Tibial nerve (tissue), 4 donors: ENCODE data around the gene RNU6-1. TPM values are rescaled to one million over a fixed set of nuclear protein-coding genes. Genes with fewer than 3 reads are reported as not detected.
A peak's percentile ranks its signal among the peaks of the same experiment; 100 is the strongest.

Source experiments
- DNase-seq, 2 donors: peaks; one replicate each; pipeline ENCODE4 v3.0.0-alpha.2; 2019; ENCODE audit warnings: low spot score in 2 of 2
- H3K27ac ChIP-seq, 4 donors: fragments of 200-600 bp; sonication (generic) in 3 of 4; one replicate each; pipeline ENCODE4 v1.5.1; 2017 to 2019; ENCODE audit warnings: mild to moderate bottlenecking in 1 of 4
- H3K27me3 ChIP-seq, 2 donors: fragments of 200-600 bp; sonication (generic) in 1 of 2; one replicate each; pipeline versions ENCODE4 v1.5.1 to v1.6.0; 2017 to 2019
- H3K36me3 ChIP-seq, 3 donors: fragments of 200-600 bp; sonication (generic); one replicate each; pipeline ENCODE4 v1.5.1; 2018 to 2019
- H3K4me1 ChIP-seq, 4 donors: fragments of 200-600 bp; sonication (generic) in 3 of 4; one replicate each; pipeline ENCODE4 v1.5.1; 2017 to 2019
- H3K4me3 ChIP-seq, 4 donors: fragments of 200-600 bp; sonication (generic) in 3 of 4; one replicate each; pipeline ENCODE4 v1.5.1; 2017 to 2019; ENCODE audit warnings: mild to moderate bottlenecking in 1 of 4, moderate library complexity in 1 of 4
- H3K9me3 ChIP-seq, 4 donors: fragments of 200-600 bp; sonication (generic) in 3 of 4; one replicate each; pipeline ENCODE4 v1.5.1; 2017 to 2019
- EP300 ChIP-seq, 2 donors: sonication (generic); formaldehyde crosslinking; IDR thresholded peaks; one replicate each; pipeline ENCODE4 v1.6.1; 2017; ENCODE audit warnings: antibody characterized with exemption in 2 of 2, mild to moderate bottlenecking in 1 of 2
- POLR2A ChIP-seq, 2 donors: fragments of 450-650 bp; IDR thresholded peaks; one replicate each; pipeline ENCODE4 v1.6.1; 2017; ENCODE audit warnings: antibody characterized with exemption in 2 of 2, mild to moderate bottlenecking in 2 of 2, moderate library complexity in 2 of 2
- WGBS, 2 donors: methylation state at CpG; one replicate each; pipeline ENCODE4 v1.1.5; 2018; 5-methylcytosine and 5-hydroxymethylcytosine counted together
- total RNA-seq, 4 donors: library from RNA; depleted of rRNA; stranded (reverse); fragments of >200 nt; gene quantifications; one replicate each; pipeline ENCODE4 v1.1.0, GENCODE V29; 2016
- TF ChIP-seq, protein P1 (sequence below), 5 experiments: fragments of 200-600 bp in 3 of 5; fragments of 450-650 bp in 2 of 5; sonication (generic) in 3 of 5; IDR thresholded peaks; one replicate each; pipeline ENCODE4 v1.5.1; 2016 to 2019; ENCODE audit warnings: antibody characterized with exemption in 5 of 5, mild to moderate bottlenecking in 3 of 5, moderate library complexity in 2 of 5

RNU6-1 gene
- total RNA-seq, 4 donors from 2014 or later: not detected

DNA sequence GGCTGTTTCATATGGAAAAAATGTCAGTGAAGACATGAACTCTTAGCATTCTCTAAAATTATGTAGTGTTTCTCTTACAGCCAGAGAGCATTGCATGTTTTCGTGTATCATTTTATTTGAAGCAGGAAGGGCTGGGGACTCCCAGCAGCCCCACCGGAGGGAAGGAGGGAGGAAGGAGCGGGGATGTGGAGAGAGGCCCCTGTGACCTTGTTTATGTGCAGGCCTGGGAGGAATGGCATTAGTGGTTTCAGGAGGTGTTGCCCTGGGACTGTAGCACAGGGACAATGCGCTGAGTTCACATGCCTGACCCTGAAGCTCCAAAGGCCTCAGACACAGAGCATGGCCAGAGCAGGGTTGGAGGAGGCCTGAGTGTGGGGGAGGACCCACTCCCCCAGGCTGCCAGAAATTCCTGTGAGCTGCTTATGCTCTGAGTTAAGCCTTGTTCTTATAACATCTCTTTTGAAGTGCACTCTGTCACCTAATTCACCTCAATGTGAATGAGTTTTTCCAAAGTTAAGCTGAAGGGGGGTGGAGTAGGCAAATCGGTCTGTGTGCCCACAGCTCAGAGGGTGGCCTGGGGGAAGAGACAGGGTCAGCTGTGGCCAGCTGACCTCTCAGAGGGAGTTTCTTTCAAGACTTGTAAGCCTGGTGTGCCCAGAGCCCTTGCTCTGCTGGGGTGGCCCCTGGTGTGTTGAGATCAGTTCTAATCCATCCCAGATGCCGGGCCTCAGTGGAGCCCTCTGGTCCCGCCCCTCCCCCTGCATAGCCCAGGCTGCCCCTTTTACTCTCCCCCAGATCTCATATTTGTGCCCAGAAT, 3.9 kb upstream of the RNU6-1 start:
- DNase-seq: no peak
- WGBS, 2 donors: 37 to 47% methylated on average over 7 of the region's 7 CpGs
- Histone ChIP-seq H3K27ac (peak overlapping the region; percentile 23 to 97 (median 52)), H3K9me3 (no peaks in the 10 kb centered on the region), H3K4me1 (peaks cover 0 to 41% (median 15%) of the 10 kb centered on the region in 4 donors), H3K36me3 (no peaks in the 10 kb centered on the region), H3K4me3 (no peak overlapping the region), H3K27me3 (no peaks in the 10 kb centered on the region)
- peak in 1 of 2 donors; percentile 37 for TF ChIP-seq EP300 (IDR thresholded peaks at IDR 0.05)
- TF ChIP-seq POLR2A (IDR thresholded peaks at IDR 0.05): no peak

GRCh38 chr15:67843092-67843501, 3.3 kb upstream of the RNU6-1 start:
- Histone ChIP-seq H3K27me3 (no peaks in the 10 kb centered on the region), H3K4me1 (peaks cover 0 to 48% (median 17%) of the 10 kb centered on the region in 4 donors), H3K27ac (peak overlapping the region; percentile 23 to 97 (median 52)), H3K4me3 (no peak overlapping the region), H3K36me3 (no peaks in the 10 kb centered on the region), H3K9me3 (no peaks in the 10 kb centered on the region)
- 51 to 61% methylated on average over 7 of the region's 7 CpGs for WGBS, 2 donors
- no peak for TF ChIP-seq EP300 (IDR thresholded peaks at IDR 0.05)
- TF ChIP-seq, protein P1, sequence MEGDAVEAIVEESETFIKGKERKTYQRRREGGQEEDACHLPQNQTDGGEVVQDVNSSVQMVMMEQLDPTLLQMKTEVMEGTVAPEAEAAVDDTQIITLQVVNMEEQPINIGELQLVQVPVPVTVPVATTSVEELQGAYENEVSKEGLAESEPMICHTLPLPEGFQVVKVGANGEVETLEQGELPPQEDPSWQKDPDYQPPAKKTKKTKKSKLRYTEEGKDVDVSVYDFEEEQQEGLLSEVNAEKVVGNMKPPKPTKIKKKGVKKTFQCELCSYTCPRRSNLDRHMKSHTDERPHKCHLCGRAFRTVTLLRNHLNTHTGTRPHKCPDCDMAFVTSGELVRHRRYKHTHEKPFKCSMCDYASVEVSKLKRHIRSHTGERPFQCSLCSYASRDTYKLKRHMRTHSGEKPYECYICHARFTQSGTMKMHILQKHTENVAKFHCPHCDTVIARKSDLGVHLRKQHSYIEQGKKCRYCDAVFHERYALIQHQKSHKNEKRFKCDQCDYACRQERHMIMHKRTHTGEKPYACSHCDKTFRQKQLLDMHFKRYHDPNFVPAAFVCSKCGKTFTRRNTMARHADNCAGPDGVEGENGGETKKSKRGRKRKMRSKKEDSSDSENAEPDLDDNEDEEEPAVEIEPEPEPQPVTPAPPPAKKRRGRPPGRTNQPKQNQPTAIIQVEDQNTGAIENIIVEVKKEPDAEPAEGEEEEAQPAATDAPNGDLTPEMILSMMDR (IDR thresholded peaks at IDR 0.05): peak in 1 of 5 experiments; percentile 9
- no peak for DNase-seq

DNA sequence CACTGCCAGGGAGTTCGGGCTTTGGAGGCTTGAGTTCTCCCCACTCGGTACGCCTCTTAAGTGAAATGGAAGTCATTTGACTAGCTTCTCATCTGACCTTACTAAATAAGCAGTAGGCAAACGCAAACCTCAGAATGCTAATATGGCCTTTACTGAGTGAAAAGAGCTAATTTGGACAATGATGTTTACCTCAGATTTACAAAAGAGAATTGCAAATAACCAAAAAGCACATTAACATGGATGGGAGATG, 1.6 kb upstream of the RNU6-1 start:
- H3K4me3 ChIP-seq: peak overlapping the region; percentile 72 to 97 (median 82)
- 33 to 46% methylated on average over 4 of the region's 4 CpGs for WGBS, 2 donors

GRCh38 chr15:67840749-67841512, 1.1 kb upstream of the RNU6-1 start:
- peak in 1 of 2 donors; percentile 45 for DNase-seq
- Histone ChIP-seq H3K36me3 (no peaks in the 10 kb centered on the region), H3K27ac (peak overlapping the region; percentile 96 to 100 (median 97)), H3K9me3 (no peaks in the 10 kb centered on the region), H3K4me3 (peak overlapping the region; percentile 72 to 97 (median 82)), H3K4me1 (peaks cover 0 to 58% (median 19%) of the 10 kb centered on the region in 4 donors), H3K27me3 (peaks cover 0 to 3% of the 10 kb centered on the region in 2 donors)
- no peak for TF ChIP-seq POLR2A (IDR thresholded peaks at IDR 0.05)
- TF ChIP-seq EP300 (IDR thresholded peaks at IDR 0.05): no peak
- TF ChIP-seq, protein P1 (IDR thresholded peaks at IDR 0.05): no peak
- WGBS, 2 donors: 5 to 9% methylated on average over 17 of the region's 17 CpGs

More for the DNA sequence above, 1.6 kb upstream of the RNU6-1 start:
- Histone ChIP-seq H3K4me1 (peaks cover 0 to 53% (median 17%) of the 10 kb centered on the region in 4 donors), H3K36me3 (no peaks in the 10 kb centered on the region), H3K27me3 (no peaks in the 10 kb centered on the region), H3K27ac (peak overlapping the region; percentile 96 to 100 (median 97)), H3K9me3 (no peaks in the 10 kb centered on the region)
- DNase-seq: no peak
- TF ChIP-seq EP300 (IDR thresholded peaks at IDR 0.05): no peak
- TF ChIP-seq, protein P1 (IDR thresholded peaks at IDR 0.05): no peak
- TF ChIP-seq POLR2A (IDR thresholded peaks at IDR 0.05): no peak

DNA sequence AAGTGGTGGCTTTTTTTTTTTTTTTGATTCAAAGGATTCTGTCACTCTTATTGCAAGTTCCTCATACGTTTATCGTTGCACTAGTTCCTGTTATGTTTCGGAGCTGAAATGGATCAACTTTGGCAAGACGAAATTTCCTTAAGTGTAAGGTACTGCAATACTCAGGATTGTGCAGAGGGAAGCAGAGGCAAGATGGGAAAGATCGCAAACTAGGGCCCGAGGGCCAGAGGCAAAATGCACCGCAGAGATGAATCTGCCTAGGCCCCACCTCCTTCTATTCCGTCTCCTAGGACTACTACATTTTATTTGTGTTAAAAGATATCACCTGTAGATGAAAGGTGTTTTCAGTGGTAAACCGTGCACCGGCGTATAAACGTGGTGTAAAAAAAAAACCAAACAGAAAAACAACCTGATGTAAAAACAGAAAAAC, 331 bp downstream of the RNU6-1 start:
- no peaks in the 10 kb centered on the region for H3K36me3 ChIP-seq
- 1% methylated on average over 12 of the region's 12 CpGs for WGBS, 2 donors
- H3K4me1 ChIP-seq: peaks cover 0 to 70% (median 30%) of the 10 kb centered on the region in 4 donors
- H3K27ac ChIP-seq: peak overlapping the region; percentile 96 to 100 (median 97)
- H3K4me3 ChIP-seq: peak overlapping the region; percentile 72 to 97 (median 82)
- TF ChIP-seq EP300 (IDR thresholded peaks at IDR 0.05) (no peak), POLR2A (IDR thresholded peaks at IDR 0.05) (no peak)
- TF ChIP-seq, protein P1 (IDR thresholded peaks at IDR 0.05): no peak
- H3K9me3 ChIP-seq: no peaks in the 10 kb centered on the region
- DNase-seq: no peak
- peaks cover 0 to 17% of the 10 kb centered on the region in 2 donors for H3K27me3 ChIP-seq
